Right lobe of liver (tissue), 4 donors: Measurements from ENCODE around the gene PRND.

ENCODE experiments used
- CTCF ChIP-seq, 4 donors: fragments of 200-600 bp in 3 of 4; fragments of 450-650 bp in 1 of 4; IDR thresholded peaks; one replicate each; pipeline versions ENCODE4 v1.5.1 to v1.8.0; 2016 to 2022; ENCODE audit warnings: antibody characterized with exemption in 4 of 4, mild to moderate bottlenecking in 2 of 4
- POLR2A ChIP-seq: fragments of 450-650 bp; IDR thresholded peaks from one replicate; pipeline ENCODE4 v1.6.1; 2017; ENCODE audit warnings: antibody characterized with exemption, mild to moderate bottlenecking
- donor health status: DM: no; HTN: no; CAD: no.
- donor health status: DM: no; HTN: no; CAD: no.
- donor health status: DM: no; HTN: yes; CAD: no.

GRCh38 chr20:4772132-4772531, 50.4 kb downstream of the PRND start:
- TF ChIP-seq CTCF (IDR thresholded peaks at IDR 0.05) (no peak), POLR2A (no peak)
